HepG2 (cell line): Measurements from ENCODE around the gene JOSD1. TPM values are rescaled to one million over a fixed set of nuclear protein-coding genes. Genes with fewer than 3 reads are reported as not detected.

Experiments
- ATAC-seq: fragments of 200-7000 bp; cut with Tn5 transposase; 3 replicates; pipeline ENCODE4 v1.9.1; 2020; ENCODE audit warnings: mild to moderate bottlenecking, moderate library complexity
- BruUV-seq: library from RNA; stranded (reverse); fragments of 400-500 nt; replicated peaks from 2 replicates; lab custom pipeline; 2021; lab: Mats Ljungman, UMichigan
- CTCF ChIA-PET: fragments of 300-600 bp; formaldehyde crosslinking; extraction: SDS; loops from one replicate; lab custom pipeline; 2021; ENCODE audit warnings: low total read pairs, inconsistent platforms, low intra/inter-chr PET ratio; lab: Yijun Ruan, JAX
- POLR2A ChIA-PET: fragments of 350-600 bp; sonication (Branson Sonifier 250); formaldehyde crosslinking; loops from one replicate; lab custom pipeline; 2020; ENCODE audit warnings: antibody characterized with exemption, inconsistent platforms; lab: Yijun Ruan, JAX
- DNase-seq: peaks from one replicate; pipeline ENCODE4 v3.0.0-alpha.2; 2015; ENCODE audit warnings: low spot score
- FAIRE-seq: peaks from 3 replicates; lab custom pipeline; 2011; peaks lifted over from hg19 to GRCh38; lab: Jason Lieb, UNC
- H2AFZ ChIP-seq: one replicate; pipeline ENCODE4 v1.6.1; 2011; ENCODE audit warnings: low read length, inconsistent platforms
- H3K27ac ChIP-seq: fragments of 300-600 bp; 3 replicates; pipeline ENCODE4 v1.8.0; 2011; ENCODE audit warnings: mixed run types, mild to moderate bottlenecking, mixed read lengths, low read length, inconsistent platforms; ENCODE audit not compliant: insufficient read depth; ENCODE audit errors: extremely low read length
- H3K27me3 ChIP-seq, 2 experiments: fragments of 200-600 bp in 1 of 2; 2 replicates in 1 of 2; 3 replicates in 1 of 2; pipeline versions ENCODE4 v1.6.0 to v1.8.0; 2011; ENCODE audit warnings: low read length in 2 of 2, mild to moderate bottlenecking in 2 of 2, moderate library complexity in 2 of 2, inconsistent platforms in 1 of 2; ENCODE audit not compliant: insufficient read depth in 2 of 2, control insufficient read depth in 1 of 2
- H3K36me3 ChIP-seq, 2 experiments: fragments of 200-600 bp in 1 of 2; replicated peaks in 1 of 2; 2 replicates in 1 of 2; 3 replicates in 1 of 2; pipeline versions ENCODE4 v1.5.1 to v1.8.0; 2011; ENCODE audit warnings: low read length in 2 of 2, inconsistent platforms in 1 of 2; ENCODE audit not compliant: insufficient read depth in 2 of 2, control insufficient read depth in 1 of 2
- H3K4me1 ChIP-seq: 2 replicates; pipeline ENCODE4 v1.5.1; 2012; ENCODE audit warnings: low read length, inconsistent platforms; ENCODE audit not compliant: insufficient read depth
- H3K4me2 ChIP-seq: 2 replicates; pipeline ENCODE4 v1.6.0; 2011; ENCODE audit warnings: low read depth, low read length, inconsistent platforms
- H3K4me3 ChIP-seq, 3 experiments: fragments of 200-600 bp in 1 of 3; sonication (generic), shearing (Covaris generic) in 1 of 3; replicated peaks in 1 of 3; 2 replicates each; pipeline ENCODE4 v1.5.1; 2011 to 2016; ENCODE audit warnings: low read length in 3 of 3, inconsistent platforms in 2 of 3, low read depth in 2 of 3, mild to moderate bottlenecking in 2 of 3, control low read depth in 1 of 3, mixed read lengths in 1 of 3; ENCODE audit not compliant: insufficient read depth in 1 of 3
- H3K79me2 ChIP-seq: one replicate; pipeline ENCODE4 v1.6.1; 2011; ENCODE audit warnings: low read length, inconsistent platforms; ENCODE audit not compliant: insufficient read depth
- H3K9ac ChIP-seq: 2 replicates; pipeline ENCODE4 v1.6.0; 2011; ENCODE audit warnings: mild to moderate bottlenecking, low read depth, low read length, inconsistent platforms; ENCODE audit not compliant: insufficient read depth
- H3K9me3 ChIP-seq: 2 replicates; pipeline ENCODE4 v1.5.1; 2012; ENCODE audit warnings: mild to moderate bottlenecking, low read length
- H4K20me1 ChIP-seq: 2 replicates; pipeline ENCODE4 v1.6.0; 2011; ENCODE audit warnings: inconsistent platforms, mild to moderate bottlenecking, low read length, moderate library complexity; ENCODE audit not compliant: insufficient read depth
- CCDC6 ChIP-seq: sonication (generic); formaldehyde crosslinking; IDR thresholded peaks from 2 replicates; pipeline ENCODE4 v1.8.1; 2022; ENCODE audit warnings: mild to moderate bottlenecking, missing genetic modification reagents, moderate library complexity
- CEBPB ChIP-seq: IDR thresholded peaks from 2 replicates; pipeline ENCODE4 v1.6.1; 2011; ENCODE audit warnings: low read depth, low read length, improper control_type of control experiment, borderline replicate concordance
- DNMT3B ChIP-seq: conservative IDR thresholded peaks from 2 replicates; pipeline ENCODE4 v1.6.1; 2016; ENCODE audit warnings: missing biosample characterization, control low read depth
- EED ChIP-seq: sonication (generic); formaldehyde crosslinking; IDR thresholded peaks from 2 replicates; pipeline ENCODE4 v1.5.0; 2020; ENCODE audit warnings: mild to moderate bottlenecking, missing genetic modification reagents
- ELF4 ChIP-seq: sonication (generic); formaldehyde crosslinking; IDR thresholded peaks from 2 replicates; pipeline ENCODE4 v1.5.0; 2020; ENCODE audit warnings: missing genetic modification reagents, mild to moderate bottlenecking, moderate library complexity, borderline replicate concordance
- FIP1L1 ChIP-seq: fragments of 200-400 bp; formaldehyde crosslinking; IDR thresholded peaks from 2 replicates; pipeline ENCODE4 v1.6.1; 2018; ENCODE audit warnings: low read depth, mild to moderate bottlenecking, low read length, moderate library complexity, borderline replicate concordance; ENCODE audit not compliant: insufficient read depth
- GLI4 ChIP-seq: sonication (generic); formaldehyde crosslinking; IDR thresholded peaks from 2 replicates; pipeline ENCODE4 v1.5.1; 2020; ENCODE audit warnings: missing genetic modification reagents, mild to moderate bottlenecking, moderate library complexity, borderline replicate concordance
- GMEB1 ChIP-seq: sonication (generic); formaldehyde crosslinking; IDR thresholded peaks from 2 replicates; pipeline ENCODE4 v1.5.1; 2020; ENCODE audit warnings: missing genetic modification reagents, mild to moderate bottlenecking, borderline replicate concordance
- KDM1A ChIP-seq: IDR thresholded peaks from 2 replicates; pipeline ENCODE4 v1.6.1; 2016; ENCODE audit warnings: missing compliant biosample characterization
- MXD4 ChIP-seq: IDR thresholded peaks from 2 replicates; pipeline ENCODE4 v1.6.1; 2016; ENCODE audit warnings: mild to moderate bottlenecking, missing biosample characterization, missing genetic modification reagents
- NCOA2 ChIP-seq: sonication (generic); formaldehyde crosslinking; IDR thresholded peaks from 2 replicates; pipeline ENCODE4 v1.8.0; 2022; ENCODE audit warnings: inconsistent platforms
- TBX2 ChIP-seq: sonication (generic); formaldehyde crosslinking; IDR thresholded peaks from 2 replicates; pipeline ENCODE4 v1.5.0; 2020; ENCODE audit warnings: missing genetic modification reagents, mild to moderate bottlenecking, borderline replicate concordance
- ZBTB3 ChIP-seq: sonication (generic); formaldehyde crosslinking; IDR thresholded peaks from 2 replicates; pipeline ENCODE4 v1.4.0; 2020; ENCODE audit warnings: low read depth, mild to moderate bottlenecking, moderate library complexity, missing genetic modification reagents, borderline replicate concordance
- ZIK1 ChIP-seq: sonication (generic); formaldehyde crosslinking; IDR thresholded peaks from 2 replicates; pipeline ENCODE4 v1.5.0; 2020; ENCODE audit warnings: mild to moderate bottlenecking, low read depth, missing genetic modification reagents, borderline replicate concordance
- ZNF3 ChIP-seq: IDR thresholded peaks from 2 replicates; pipeline ENCODE4 v1.7.0; 2017; ENCODE audit warnings: inconsistent platforms
- ZNF331 ChIP-seq: sonication (generic); formaldehyde crosslinking; IDR thresholded peaks from 2 replicates; pipeline ENCODE4 v1.4.0; 2020; ENCODE audit warnings: missing genetic modification reagents
- ZNF33A ChIP-seq: sonication (generic); formaldehyde crosslinking; IDR thresholded peaks from 2 replicates; pipeline ENCODE4 v1.5.1; 2020; ENCODE audit warnings: missing genetic modification reagents, mild to moderate bottlenecking, moderate library complexity, borderline replicate concordance
- ZNF468 ChIP-seq: sonication (generic); formaldehyde crosslinking; IDR thresholded peaks from 2 replicates; pipeline ENCODE4 v1.8.0; 2022; ENCODE audit warnings: mild to moderate bottlenecking, moderate library complexity, missing genetic modification reagents
- ZNF510 ChIP-seq: sonication (generic); formaldehyde crosslinking; IDR thresholded peaks from 2 replicates; pipeline ENCODE4 v1.4.0; 2020; ENCODE audit warnings: low read depth, mild to moderate bottlenecking, missing genetic modification reagents
- ZNF547 ChIP-seq: sonication (generic); formaldehyde crosslinking; IDR thresholded peaks from 2 replicates; pipeline ENCODE4 v1.5.1; 2020; ENCODE audit warnings: mild to moderate bottlenecking, missing genetic modification reagents
- ZNF598 ChIP-seq: sonication (generic); formaldehyde crosslinking; IDR thresholded peaks from 2 replicates; pipeline ENCODE4 v1.5.1; 2020; ENCODE audit warnings: mild to moderate bottlenecking, missing genetic modification reagents, borderline replicate concordance
- ZSCAN25 ChIP-seq: sonication (generic); formaldehyde crosslinking; IDR thresholded peaks from 2 replicates; pipeline ENCODE4 v1.8.0; 2022; ENCODE audit warnings: mild to moderate bottlenecking, missing genetic modification reagents
- ZSCAN31 ChIP-seq: sonication (generic); formaldehyde crosslinking; IDR thresholded peaks from 2 replicates; pipeline ENCODE4 v1.5.0; 2020; ENCODE audit warnings: low read depth, mild to moderate bottlenecking, missing genetic modification reagents
- WGBS: methylation state at CpG from one replicate; pipeline ENCODE4 v1.1.6; 2017; ENCODE audit warnings: low lambda C conversion rate; 5-methylcytosine and 5-hydroxymethylcytosine counted together
- in situ Hi-C: cut with HindIII; loops from 2 replicates; pipeline ENCODE4 v1.10.0; 2017; ENCODE audit warnings: low pct_unique_long_range_greater_than_20kb; ENCODE audit not compliant: extremely low pct_ligation_motif_present
- intact Hi-C: fragments of 100-400 bp; cut with micrococcal nuclease; formaldehyde crosslinking; loops from one replicate; pipeline ENCODE4 v1.10.0; 2022; ENCODE audit not compliant: unreplicated experiment
- polyA plus RNA-seq, 8 experiments: library from polyadenylated mRNA; depleted of rRNA in 3 of 8; stranded (reverse) in 7 of 8; unstranded in 1 of 8; fragments of >200 nt; fragmentation: Illumina TruSeq in 4 of 8; extraction: Trizol in 4 of 8; gene quantifications; 2 replicates each; pipeline versions ENCODE4 v1.2.1 to v1.2.3, GENCODE V29; 2011 to 2016; ENCODE audit warnings: low read depth in 4 of 8, missing spikeins in 1 of 8, mixed read lengths in 1 of 8; ENCODE audit not compliant: insufficient read depth in 1 of 8
- total RNA-seq, 5 experiments: library from RNA; depleted of rRNA; stranded (reverse); fragments of >200 nt; fragmentation: Illumina TruSeq; extraction: Trizol; gene quantifications; 2 replicates each; pipeline ENCODE4 v1.2.3, GENCODE V29; 2016; ENCODE audit warnings: low read depth in 1 of 5

Gene JOSD1
- total and polyA plus RNA-seq, 2 of the 13 experiments (the other 11 are each of a cell fraction or from before 2014, with no cell fraction given): 31.7 to 38.4 TPM

GRCh38 chr22:38655519-38656255, 45.1 kb downstream of the JOSD1 start:
- Histone ChIP-seq H3K4me3 (peak overlapping the region; percentile 80 to 92 (median 87)), H3K79me2 (peaks cover 10% of the 10 kb centered on the region), H3K4me2 (peak overlapping the region; percentile 90), H3K9ac (peak overlapping the region; percentile 89), H3K27me3 (no peaks in the 10 kb centered on the region; a peak in 1 of 5 replicates), H3K36me3 (no peaks in the 10 kb centered on the region), H3K27ac (peak overlapping the region; percentile 90), H3K9me3 (no peaks in the 10 kb centered on the region), H3K4me1 (peaks cover 5% of the 10 kb centered on the region; the same call in 1 of the 2 replicates), H4K20me1 (no peaks in the 10 kb centered on the region), H2AFZ (peak overlapping the region; percentile 86)
- in situ Hi-C loops (no loop called here), intact Hi-C loops (no loop called here)
- FAIRE-seq (no peak), DNase-seq (no peak), ATAC-seq (no peak)
- CTCF ChIA-PET: no interaction called here
- POLR2A ChIA-PET: no interaction called here
- no TSS peak for BruUV-seq
- WGBS: 7% methylated on average over 13 of the region's 22 CpGs
- TF ChIP-seq ZNF331 (CRISPR knock-in tag): 0 out of 2 replicates have a peak, but pooled peaks have one; percentile 10
- 0 out of 2 replicates have a peak, but pooled peaks have one; percentile 31 for TF ChIP-seq ZSCAN25
- 0 out of 2 replicates have a peak, but pooled peaks have one; percentile 34 for TF ChIP-seq EED (CRISPR knock-in tag)
- 0 out of 2 replicates have a peak, but pooled peaks have one; percentile 28 for TF ChIP-seq TBX2 (CRISPR knock-in tag)
- TF ChIP-seq ZBTB3 (CRISPR knock-in tag): no peak
- TF ChIP-seq NCOA2: 0 out of 2 replicates have a peak, but pooled peaks have one; percentile 5
- no peak for TF ChIP-seq ELF4 (CRISPR knock-in tag)
- TF ChIP-seq ZSCAN31 (CRISPR knock-in tag): 0 out of 2 replicates have a peak, but pooled peaks have one; percentile 10
- 0 out of 2 replicates have a peak, but pooled peaks have one; percentile 15 for TF ChIP-seq ZNF33A (CRISPR knock-in tag)
- 0 out of 2 replicates have a peak, but pooled peaks have one; percentile 46 for TF ChIP-seq ZNF547 (CRISPR knock-in tag)
- no peak for TF ChIP-seq KDM1A (CRISPR knock-in tag)
- TF ChIP-seq ZIK1: no peak
- no peak for TF ChIP-seq ZNF510
- no peak for TF ChIP-seq MXD4 (CRISPR knock-in tag)
- 0 out of 2 replicates have a peak, but pooled peaks have one; percentile 13 for TF ChIP-seq CCDC6 (CRISPR knock-in tag)
- TF ChIP-seq GLI4 (CRISPR knock-in tag): peak; percentile 75; the same call in 1 of the 2 replicates
- no peak for TF ChIP-seq ZNF3
- TF ChIP-seq ZNF468 (CRISPR knock-in tag): no peak
- 0 out of 2 replicates have a peak, but pooled peaks have one; percentile 16 for TF ChIP-seq ZNF598 (CRISPR knock-in tag)
- TF ChIP-seq GMEB1: 0 out of 2 replicates have a peak, but pooled peaks have one; percentile 23
- no peak for TF ChIP-seq FIP1L1
- TF ChIP-seq DNMT3B: 0 out of 2 replicates have a peak, but pooled peaks have one; percentile 8
- TF ChIP-seq CEBPB: peak; percentile 3; the same call in 1 of the 2 replicates
